ENCODE measurements around the gene HOXC6. TPM values are rescaled to one million over a fixed set of nuclear protein-coding genes. Genes with fewer than 3 reads are reported as not detected.
A peak's percentile ranks its signal among the peaks of the same experiment; 100 is the strongest.

The HOXC6 gene
- total RNA-seq, 1 experiment from 2014 or later, result 7.1 TPM

- no TSS peak for BruUV-seq (replicated peaks)
Measured at GRCh38 chr12:53983568-53983949, 44.7 kb upstream of the HOXC6 start.

GRCh38 chr12:53983950-53984572 is 44.2 kb upstream of the HOXC6 start:
- Mint-ChIP-seq H3K4me1 (ENCODE audit: insufficient read depth, unreplicated experiment) (peaks cover 10% of the 10 kb centered on the region), H3K4me3 (ENCODE audit: unreplicated experiment) (no peak overlapping the region), H3K9me3 (ENCODE audit: unreplicated experiment) (no peaks in the 10 kb centered on the region), H3K27ac (ENCODE audit: low read depth, unreplicated experiment) (no peak overlapping the region), H3K27me3 (ENCODE audit: insufficient read depth, unreplicated experiment) (no peaks in the 10 kb centered on the region), H3K36me3 (ENCODE audit: insufficient read depth, unreplicated experiment) (no peaks in the 10 kb centered on the region)
- no TSS peak for BruUV-seq (replicated peaks)
- TF ChIP-seq CTCF (IDR thresholded peaks at IDR 0.05; ENCODE audit: unreplicated experiment), result no peak
- no peak for DNase-seq (ENCODE audit: unreplicated experiment)
- intact Hi-C loops (cut with micrococcal nuclease), result loop anchor here (10.0 kb wide), 1 partner anchor 189 kb away; no protein-coding TSS in a partner anchor
- ChIA-PET POLR2A (interaction anchor here (0.5 kb wide), 1 partner anchor 400 kb away, joined by 3 read pairs; the partner anchor contains the start of gene ZNF385A), CTCF (no interaction called here)

More at GRCh38 chr12:53983568-53983949, 44.7 kb upstream of the HOXC6 start:
- no peak for TF ChIP-seq CTCF (IDR thresholded peaks at IDR 0.05; ENCODE audit: unreplicated experiment)
- ChIA-PET POLR2A (interaction anchor here (0.5 kb wide), 1 partner anchor 401 kb away, joined by 3 read pairs; the partner anchor contains the start of gene ZNF385A), CTCF (no interaction called here)
- intact Hi-C loops (cut with micrococcal nuclease), result loop anchor here (10.0 kb wide), 1 partner anchor 189 kb away; no protein-coding TSS in a partner anchor
- no peaks in the 10 kb centered on the region for H3K36me3 Mint-ChIP-seq (ENCODE audit: insufficient read depth, unreplicated experiment)
- DNase-seq (ENCODE audit: unreplicated experiment), result no peak
- no peak overlapping the region for H3K4me3 Mint-ChIP-seq (ENCODE audit: unreplicated experiment)
- H3K4me1 Mint-ChIP-seq (ENCODE audit: insufficient read depth, unreplicated experiment), result peaks cover 5% of the 10 kb centered on the region
- H3K27ac Mint-ChIP-seq (ENCODE audit: low read depth, unreplicated experiment), result no peak overlapping the region
- no peaks in the 10 kb centered on the region for H3K27me3 Mint-ChIP-seq (ENCODE audit: insufficient read depth, unreplicated experiment)
- no peaks in the 10 kb centered on the region for H3K9me3 Mint-ChIP-seq (ENCODE audit: unreplicated experiment)

- no peaks in the 10 kb centered on the region for H3K9me3 Mint-ChIP-seq (ENCODE audit: unreplicated experiment)
- peak; percentile 64 for TF ChIP-seq CTCF (IDR thresholded peaks at IDR 0.05; ENCODE audit: unreplicated experiment)
- ChIA-PET CTCF (interaction anchor here (0.6 to 4.5 kb wide), 16 partner anchors 11 to 240 kb away, joined by 3 to 60 read pairs (median 3); partner anchors contain the start of gene HOXC9), POLR2A (interaction anchor here (0.9 kb wide), 3 partner anchors 10 to 193 kb away, joined by 3 to 5 read pairs (median 3); partner anchors contain the start of gene HOXC9)
- peaks cover 20% of the 10 kb centered on the region for H3K4me1 Mint-ChIP-seq (ENCODE audit: insufficient read depth, unreplicated experiment)
- no peak within 1 kb of the TSS for H3K4me3 Mint-ChIP-seq (ENCODE audit: unreplicated experiment)
- BruUV-seq (replicated peaks), result no TSS peak
- peak; percentile 93 for DNase-seq (ENCODE audit: unreplicated experiment)
- intact Hi-C loops (cut with micrococcal nuclease), result loop anchor here (5.0 to 10.0 kb wide), 2 partner anchors 190 to 283 kb away; no protein-coding TSS in a partner anchor
- no peaks in the 10 kb centered on the region for H3K36me3 Mint-ChIP-seq (ENCODE audit: insufficient read depth, unreplicated experiment)
- no peaks in the 10 kb centered on the region for H3K27me3 Mint-ChIP-seq (ENCODE audit: insufficient read depth, unreplicated experiment)
- H3K27ac Mint-ChIP-seq (ENCODE audit: low read depth, unreplicated experiment), result no peak within 1 kb of the TSS
Measured at GRCh38 chr12:53984901-53985691, 43.1 kb upstream of the HOXC6 start, which contains the start of gene HOXC10. Gene HOXC10 (plus strand): TSS chr12:53985146. CDS start chr12:53985260, 114 bp downstream.

- Mint-ChIP-seq H3K4me3 (ENCODE audit: unreplicated experiment) (no peak overlapping the region), H3K27ac (ENCODE audit: low read depth, unreplicated experiment) (no peak overlapping the region), H3K27me3 (ENCODE audit: insufficient read depth, unreplicated experiment) (no peaks in the 10 kb centered on the region), H3K36me3 (ENCODE audit: insufficient read depth, unreplicated experiment) (no peaks in the 10 kb centered on the region), H3K4me1 (ENCODE audit: insufficient read depth, unreplicated experiment) (peaks cover 24% of the 10 kb centered on the region), H3K9me3 (ENCODE audit: unreplicated experiment) (no peaks in the 10 kb centered on the region)
- ChIA-PET POLR2A (interaction anchor here (0.9 kb wide), 1 partner anchor 14 kb away, joined by 5 read pairs; the partner anchor contains the start of gene HOXC9), CTCF (interaction anchor here (0.7 to 4.5 kb wide), 6 partner anchors 22 to 241 kb away, joined by 3 to 60 read pairs (median 5); no protein-coding TSS in a partner anchor)
- BruUV-seq (replicated peaks), result no TSS peak
- no peak for TF ChIP-seq CTCF (IDR thresholded peaks at IDR 0.05; ENCODE audit: unreplicated experiment)
- intact Hi-C loops (cut with micrococcal nuclease), result loop anchor here (5.0 to 10.0 kb wide), 2 partner anchors 191 to 283 kb away; no protein-coding TSS in a partner anchor
- no peak for DNase-seq (ENCODE audit: unreplicated experiment)
Measured at GRCh38 chr12:53985692-53985993, 42.6 kb upstream of the HOXC6 start.
